Activated CD4-positive, alpha-beta T cell treated with anti-CD3 and anti-CD28 coated beads, Interleukin-2, Interleukin-4, amounts not matched to agents 100 ng/mL and 50 ng/mL, durations not matched to agents 16 hours and 8 hours (primary cell): ENCODE data around the gene AGAP5.
"Not testable (repeated sequence)": the region's sequence is repeated elsewhere in the genome, so short reads cannot be mapped to it uniquely, and the experiment has no call there.

Source experiments
- DNase-seq: peaks from one replicate; pipeline ENCODE4 v3.0.0-alpha.2; 2020; ENCODE audit warnings: low spot score

The AGAP5 gene

DNA sequence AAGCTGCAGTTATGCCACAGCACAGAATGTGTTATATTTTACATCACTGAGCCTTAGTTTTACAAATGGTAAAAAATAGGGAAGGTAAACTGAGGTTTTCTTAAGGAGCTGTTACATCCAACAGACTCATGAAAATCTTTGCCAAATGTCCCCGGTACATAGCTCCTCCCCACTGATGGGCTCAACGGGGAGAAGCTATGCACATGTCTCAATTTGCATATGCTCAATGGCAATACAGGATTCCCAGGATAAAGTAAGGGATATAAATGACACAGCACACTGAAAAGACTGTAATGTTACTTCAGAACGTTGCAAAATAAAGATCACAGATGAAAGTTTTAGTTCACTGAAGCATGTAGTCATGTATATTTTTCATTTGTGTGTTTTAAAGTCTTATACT, 16.6 kb upstream of the AGAP5 start:
- not testable (repeated sequence) for DNase-seq

DNA sequence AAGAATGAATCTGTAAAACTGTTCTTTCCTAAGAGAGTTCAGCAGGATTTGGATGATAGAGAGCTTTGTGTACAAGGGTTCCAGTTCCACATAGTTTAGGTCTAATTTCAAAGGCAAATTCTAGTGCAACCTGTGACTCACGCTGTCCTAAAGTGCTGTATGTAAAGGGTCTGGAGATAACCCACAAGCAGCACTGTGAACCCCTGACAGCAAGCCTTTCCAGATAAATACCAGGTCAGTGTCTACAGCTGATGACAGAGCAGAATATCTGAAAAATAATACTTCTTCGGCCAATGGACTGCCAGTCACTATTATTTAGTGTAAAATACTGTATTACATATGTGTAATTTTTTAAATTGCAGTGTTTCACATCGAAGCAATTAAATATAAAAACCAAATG, 16.0 kb upstream of the AGAP5 start:
- DNase-seq: not testable (repeated sequence)

- DNase-seq: not testable (repeated sequence)
Measured at GRCh38 chr10:73711683-73712082, 13.8 kb upstream of the AGAP5 start.

DNA sequence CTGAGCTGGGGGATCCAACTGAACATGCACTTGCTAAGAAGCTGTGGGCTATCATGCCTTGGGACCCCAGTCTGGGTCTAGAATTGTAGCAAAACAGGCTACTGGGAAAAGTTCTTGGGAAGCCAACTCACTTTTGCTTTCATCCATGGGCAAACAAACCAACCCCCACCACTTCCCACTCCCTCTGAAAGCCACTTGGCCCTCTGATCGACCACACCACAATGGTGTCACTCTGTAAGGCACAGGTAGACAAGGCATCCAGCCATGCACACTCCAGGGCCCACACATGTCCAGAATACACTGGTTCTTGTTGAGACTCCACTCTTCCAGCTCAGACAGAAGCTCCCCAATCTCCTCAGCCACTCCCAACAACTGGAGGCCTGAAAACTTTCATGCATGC, 10.2 kb upstream of the AGAP5 start:
- not testable (repeated sequence) for DNase-seq

GRCh38 chr10:73707628-73708027, 9.7 kb upstream of the AGAP5 start:
- not testable (repeated sequence) for DNase-seq

DNA sequence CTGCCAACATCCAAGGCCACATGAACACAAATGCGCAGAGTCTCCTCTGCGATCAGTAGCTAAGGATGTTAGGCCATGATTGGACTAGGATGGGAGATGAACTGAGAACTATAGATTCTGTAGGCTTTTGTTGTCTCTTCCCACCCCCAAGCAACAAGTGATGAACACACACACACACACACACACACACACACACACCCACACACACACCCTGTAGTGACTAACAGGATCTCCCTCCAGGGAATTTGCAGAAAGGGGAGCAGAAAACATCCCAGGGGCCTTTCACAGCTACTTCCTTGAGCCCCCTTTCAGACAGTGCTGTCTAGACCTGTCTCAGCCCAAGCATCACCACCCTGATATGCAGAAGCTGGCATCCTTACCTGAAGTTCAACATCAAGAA, 8.6 kb upstream of the AGAP5 start:
- not testable (repeated sequence) for DNase-seq

- not testable (repeated sequence) for DNase-seq
Measured at GRCh38 chr10:73705506-73706072, 7.7 kb upstream of the AGAP5 start.

DNA sequence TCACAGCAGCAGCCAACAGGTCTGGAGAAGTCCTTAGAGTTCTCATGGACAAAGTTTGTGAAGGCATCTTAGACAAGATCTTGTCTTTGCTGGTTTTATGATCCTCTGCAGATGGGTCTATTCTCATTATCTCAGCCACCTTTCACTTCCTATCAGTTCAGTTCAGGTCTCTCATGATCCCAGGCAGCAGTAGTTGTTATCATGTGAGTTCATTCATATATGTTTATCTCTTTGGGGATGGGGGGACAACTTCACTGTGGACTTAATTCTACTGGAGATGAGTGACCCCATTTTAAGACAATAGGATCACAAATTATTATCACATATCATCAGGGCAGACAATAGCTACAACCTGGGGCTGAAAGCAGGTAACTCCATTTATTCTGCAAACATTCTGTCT, 6.0 kb upstream of the AGAP5 start:
- not testable (repeated sequence) for DNase-seq

DNA sequence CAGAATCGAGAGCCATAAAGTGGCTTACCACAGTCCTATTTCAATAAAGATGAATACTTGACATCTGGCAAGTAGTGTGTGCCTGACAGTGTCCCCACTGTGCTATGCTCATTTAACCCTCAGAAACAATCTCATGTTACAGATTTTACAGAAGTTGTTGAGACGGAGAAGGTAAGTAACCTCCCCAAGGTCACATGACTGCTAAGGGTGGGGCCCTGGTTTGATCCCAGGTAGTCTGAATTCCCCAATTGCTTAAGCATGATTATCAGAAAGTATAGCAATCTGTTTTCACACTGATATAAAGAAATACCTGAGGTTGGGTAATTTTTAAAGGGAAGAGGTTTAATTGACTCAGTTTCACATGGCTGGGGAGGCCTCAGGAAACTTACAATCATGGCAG, 910 bp upstream of the AGAP5 start:
- DNase-seq: not testable (repeated sequence)

- not testable (repeated sequence) for DNase-seq
Measured at GRCh38 chr10:73695302-73695701, 2.6 kb downstream of the AGAP5 start.

DNA sequence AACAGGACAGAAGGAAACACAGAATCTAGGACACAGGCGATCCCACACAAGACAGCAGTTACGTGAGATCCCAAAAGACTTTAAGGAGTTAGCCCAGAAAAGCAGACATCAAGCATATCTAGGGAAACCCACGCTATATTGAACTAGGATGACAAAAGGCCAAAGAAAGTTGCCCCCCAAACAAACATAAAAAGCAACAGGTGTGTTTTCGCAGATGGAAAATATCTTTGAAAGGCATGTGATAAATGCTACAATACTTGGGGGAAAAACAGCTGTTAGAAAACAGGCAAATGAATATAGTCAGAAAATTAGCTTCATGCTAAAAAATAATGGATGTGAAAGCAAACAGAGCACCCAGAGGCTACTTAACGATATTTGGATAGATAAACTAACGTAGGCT, 7.2 kb downstream of the AGAP5 start:
- not testable (repeated sequence) for DNase-seq

- not testable (repeated sequence) for DNase-seq
Measured at GRCh38 chr10:73689596-73689995, 8.3 kb downstream of the AGAP5 start.

DNA sequence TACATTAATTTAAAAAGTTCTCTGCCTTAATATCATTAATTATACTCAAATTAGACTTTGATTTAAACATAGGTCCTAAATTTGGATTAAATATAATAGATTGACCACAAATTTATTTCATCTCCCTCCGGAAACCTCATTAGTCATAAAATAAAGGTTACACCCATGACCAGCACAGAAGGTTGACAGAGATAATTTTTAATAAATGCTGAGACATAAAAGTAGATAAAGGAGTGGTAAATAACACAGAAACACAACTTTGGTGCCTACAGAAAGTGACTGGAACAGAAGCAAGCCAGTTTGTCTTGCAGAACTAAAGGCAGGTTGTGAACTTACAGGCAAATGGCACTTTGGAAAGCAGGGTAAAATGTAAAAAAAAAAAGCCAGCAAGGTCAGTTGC, 10.3 kb downstream of the AGAP5 start:
- not testable (repeated sequence) for DNase-seq

- not testable (repeated sequence) for DNase-seq
Measured at GRCh38 chr10:73674546-73674945, 23.4 kb downstream of the AGAP5 start.

GRCh38 chr10:73668378-73668777, 29.5 kb downstream of the AGAP5 start:
- DNase-seq: not testable (repeated sequence)

DNA sequence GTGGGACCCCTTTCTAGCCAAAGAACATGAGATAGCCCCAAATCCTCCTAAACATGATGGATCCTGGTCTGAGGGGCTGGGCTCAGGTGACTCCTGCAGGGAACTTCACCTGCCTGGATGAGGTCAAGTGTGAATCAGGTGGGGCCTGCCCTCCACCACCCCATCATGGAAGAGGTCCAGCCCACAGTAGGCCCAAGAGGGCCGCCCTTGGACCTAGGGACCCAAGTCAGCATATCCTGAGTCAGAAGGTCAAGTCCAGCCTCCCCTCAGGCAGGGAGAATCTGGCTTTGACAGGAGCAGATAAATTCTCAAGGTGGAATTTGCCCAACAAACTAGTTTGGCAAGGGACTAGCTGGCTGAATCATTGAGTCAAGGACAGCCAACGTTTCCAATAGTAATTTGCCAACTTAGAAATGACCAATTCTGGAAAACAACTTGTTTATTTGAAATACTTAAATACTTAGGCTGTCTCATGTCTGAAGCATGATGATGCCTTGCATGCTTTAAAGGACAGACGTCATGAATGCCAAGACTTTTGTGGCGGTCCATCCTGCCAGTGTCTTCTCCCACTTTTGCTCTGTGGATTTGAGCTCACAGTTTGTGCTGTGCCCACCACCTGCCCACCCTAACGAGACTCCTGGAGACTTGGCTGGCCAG, 31.6 kb downstream of the AGAP5 start:
- DNase-seq: not testable (repeated sequence)

DNA sequence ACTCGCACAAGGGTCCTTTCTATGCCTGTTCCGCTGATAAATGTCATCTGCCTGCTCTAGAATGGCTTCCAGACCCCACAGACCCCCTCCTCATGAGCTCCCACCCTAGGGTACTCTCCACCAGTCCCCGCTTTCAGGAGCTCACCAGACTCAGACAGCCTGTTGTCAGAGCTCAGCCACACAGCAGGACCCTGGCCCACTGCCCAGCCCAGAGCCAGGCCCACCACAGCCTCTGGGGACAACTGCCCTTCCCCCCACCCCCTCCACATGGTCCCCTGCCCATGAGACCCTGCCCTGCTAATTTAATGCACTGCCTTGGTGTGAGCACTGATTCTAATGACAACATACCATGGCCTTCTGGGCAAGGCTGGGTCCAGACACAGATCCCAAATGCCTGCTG, 32.3 kb downstream of the AGAP5 start:
- not testable (repeated sequence) for DNase-seq

DNA sequence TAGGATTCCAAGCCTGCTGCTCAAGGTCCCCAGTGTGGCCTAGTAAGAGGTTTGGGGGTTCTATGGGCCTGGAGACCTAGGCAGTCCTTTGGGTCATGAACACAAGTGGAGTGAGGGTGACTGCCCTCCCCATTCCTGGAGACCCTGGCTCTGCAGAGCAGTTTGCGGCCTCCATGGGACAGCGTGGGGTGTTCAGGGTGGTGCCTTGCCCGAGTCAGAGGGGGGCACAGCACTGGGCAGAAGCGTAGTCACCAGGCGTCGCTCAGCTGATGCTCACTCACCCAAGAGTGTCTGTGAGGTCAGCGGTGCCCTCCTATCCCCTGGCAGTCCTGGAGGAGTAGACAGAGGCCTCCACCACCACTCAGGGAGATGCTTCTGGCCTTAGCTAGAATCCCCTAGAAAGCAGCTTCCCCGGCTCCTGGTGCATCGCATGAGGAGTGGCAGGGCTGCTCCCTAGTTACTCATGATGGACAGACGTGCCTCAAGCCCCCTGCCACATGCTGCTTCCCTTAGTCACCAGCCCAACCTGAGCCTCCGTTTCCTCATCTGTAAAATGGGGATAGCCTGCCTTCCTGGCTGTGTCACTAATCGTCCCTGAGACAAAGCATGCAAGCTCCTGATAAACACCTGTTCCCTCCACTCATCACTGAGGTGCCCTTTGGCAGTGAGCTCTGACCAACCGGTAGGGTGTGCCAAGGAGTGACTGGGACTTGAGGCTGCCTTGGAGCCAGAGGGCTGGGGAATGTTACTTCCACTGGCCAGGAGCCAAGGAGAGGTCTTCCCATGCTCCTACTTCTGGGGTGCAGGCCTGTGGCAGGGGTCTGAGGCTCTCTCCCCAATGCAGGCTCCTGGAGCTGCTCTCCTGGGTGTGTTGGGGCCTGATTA, 33.5 kb downstream of the AGAP5 start:
- DNase-seq: not testable (repeated sequence)

DNA sequence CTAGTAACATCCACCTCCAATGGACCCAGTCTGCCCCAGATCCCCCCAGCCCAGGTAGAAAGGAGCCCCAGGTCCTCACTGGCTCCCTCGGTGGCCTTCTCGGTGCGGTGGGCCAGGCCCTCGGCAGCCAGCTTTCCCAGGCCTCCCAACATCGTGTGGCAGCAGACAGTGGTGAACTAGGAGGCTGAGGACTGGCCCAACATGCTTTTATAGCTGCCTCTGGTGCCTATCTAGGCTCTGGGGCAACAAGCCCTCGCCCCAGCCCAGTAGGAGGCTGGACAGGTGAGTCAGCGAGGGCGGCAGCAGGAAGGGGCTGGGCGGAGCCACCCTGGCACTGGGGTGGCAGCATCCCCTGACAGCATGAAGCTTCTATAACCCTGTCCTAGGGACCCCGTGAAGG, 34.3 kb downstream of the AGAP5 start:
- not testable (repeated sequence) for DNase-seq

DNA sequence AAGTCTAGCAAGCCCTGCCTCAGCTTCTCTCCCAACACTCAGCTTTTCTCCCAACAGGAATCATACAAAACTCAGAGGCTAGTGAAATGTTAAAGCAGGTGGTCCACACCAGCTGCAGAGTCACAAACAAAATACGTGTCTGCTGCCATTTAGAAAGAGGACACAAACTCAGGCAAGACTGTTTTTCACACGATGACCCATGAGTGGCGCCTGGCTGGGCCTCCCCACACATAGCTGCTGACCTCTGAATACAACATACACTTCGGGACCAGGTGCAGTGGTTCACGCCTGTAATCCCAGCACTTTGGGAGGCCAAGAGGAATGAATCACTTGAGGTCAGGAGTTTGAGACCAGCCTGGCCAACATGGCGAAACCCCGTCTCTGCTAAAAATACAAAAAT, 35.2 kb downstream of the AGAP5 start:
- not testable (repeated sequence) for DNase-seq

DNA sequence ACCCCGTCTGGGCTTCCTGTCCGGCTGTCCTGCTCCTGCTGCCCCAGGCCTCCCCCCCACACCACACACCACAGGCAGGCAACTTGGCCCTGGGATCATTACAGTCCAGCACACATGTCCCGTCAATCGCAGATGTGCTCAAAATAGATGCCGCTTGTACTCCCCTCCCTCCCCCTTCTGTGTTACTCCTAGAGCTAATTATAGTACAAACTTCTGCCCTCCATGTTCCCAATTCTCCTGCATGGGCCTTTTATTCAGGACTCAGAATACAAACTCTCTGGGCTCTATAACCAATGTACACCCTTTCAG, 42.0 kb downstream of the AGAP5 start, which contains the start of gene SYNPO2L:
Gene SYNPO2L, minus strand, starts transcription at position 40 of the 309 bp plus-strand sequence. CDS start 107 bp downstream, outside the sequence.
- no peak for DNase-seq

DNA sequence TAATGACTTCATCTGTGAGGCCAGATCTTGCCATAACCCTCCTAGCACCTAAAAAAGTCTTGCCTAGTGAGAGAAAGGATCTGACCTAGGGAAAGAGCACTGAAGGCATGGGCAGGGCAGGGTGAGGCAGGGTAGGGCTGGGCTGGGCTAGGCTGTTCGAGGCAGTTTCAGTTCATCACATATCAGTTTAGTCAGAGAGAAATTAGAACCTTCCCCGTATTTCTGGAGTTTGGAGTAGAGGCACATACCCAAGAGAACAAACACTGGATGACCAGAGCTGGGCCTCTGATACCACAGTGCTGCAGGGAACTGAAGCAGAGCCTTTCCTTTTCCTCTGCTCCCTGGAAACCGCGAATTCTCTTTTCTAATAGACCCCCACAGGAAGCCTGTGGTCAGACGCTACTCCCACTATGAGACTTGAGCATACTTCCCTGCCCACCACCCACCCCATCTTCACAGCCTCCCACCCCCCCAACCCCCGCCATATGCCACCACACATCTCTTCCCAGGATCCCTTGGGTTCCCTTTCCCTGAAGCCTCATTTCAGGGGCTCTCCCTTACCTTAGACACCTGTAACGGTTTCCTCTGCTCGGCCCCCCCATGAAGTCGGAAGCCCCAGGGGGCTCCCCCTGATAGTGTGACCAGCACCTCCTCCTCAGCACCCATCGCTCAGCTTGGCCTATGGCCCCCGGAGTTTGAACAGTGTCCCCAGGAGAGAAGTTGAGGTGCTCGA, 42.5 kb downstream of the AGAP5 start:
- DNase-seq: no peak
